ENCODE results near the gene ALOX15. TPM values are rescaled to one million over a fixed set of nuclear protein-coding genes. Genes with fewer than 3 reads are reported as not detected.
"Not testable (repeated sequence)": the region's sequence is repeated elsewhere in the genome, so short reads cannot be mapped to it uniquely, and the experiment has no call there.

The ALOX15 gene
- total RNA-seq, 3 donors from 2014 or later: 0.10 to 1.7 (median 0.23) TPM

- ATAC-seq: no peak
- TF ChIP-seq CTCF (IDR thresholded peaks at IDR 0.05): no peak
- Histone ChIP-seq H3K9me3 (no peaks in the 10 kb centered on the region), H3K36me3 (ENCODE audit: low read depth) (no peaks in the 10 kb centered on the region), H3K4me1 (ENCODE audit: low read depth) (no peaks in the 10 kb centered on the region), H3K4me3 (no peak overlapping the region)
- DNase-seq: no peak
- intact Hi-C loops (cut with DNase I, micrococcal nuclease): loop anchor here (5.0 kb wide), 2 partner anchors 59 to 204 kb away; no protein-coding TSS in a partner anchor
These were observed 14.7 kb downstream of the ALOX15 start for GRCh38 chr17:4626734-4627256.

GRCh38 chr17:4625181-4625617 lies 16.3 kb downstream of the ALOX15 start:
- Histone ChIP-seq H3K4me3 (no peak overlapping the region), H3K9me3 (no peaks in the 10 kb centered on the region), H3K36me3 (ENCODE audit: low read depth) (no peaks in the 10 kb centered on the region), H3K4me1 (ENCODE audit: low read depth) (no peaks in the 10 kb centered on the region)
- TF ChIP-seq CTCF (IDR thresholded peaks at IDR 0.05): no peak
- no peak for DNase-seq
- intact Hi-C loops (cut with DNase I, micrococcal nuclease): loop anchor here (5.0 kb wide), 2 partner anchors 58 to 203 kb away; no protein-coding TSS in a partner anchor
- no peak for ATAC-seq

DNA sequence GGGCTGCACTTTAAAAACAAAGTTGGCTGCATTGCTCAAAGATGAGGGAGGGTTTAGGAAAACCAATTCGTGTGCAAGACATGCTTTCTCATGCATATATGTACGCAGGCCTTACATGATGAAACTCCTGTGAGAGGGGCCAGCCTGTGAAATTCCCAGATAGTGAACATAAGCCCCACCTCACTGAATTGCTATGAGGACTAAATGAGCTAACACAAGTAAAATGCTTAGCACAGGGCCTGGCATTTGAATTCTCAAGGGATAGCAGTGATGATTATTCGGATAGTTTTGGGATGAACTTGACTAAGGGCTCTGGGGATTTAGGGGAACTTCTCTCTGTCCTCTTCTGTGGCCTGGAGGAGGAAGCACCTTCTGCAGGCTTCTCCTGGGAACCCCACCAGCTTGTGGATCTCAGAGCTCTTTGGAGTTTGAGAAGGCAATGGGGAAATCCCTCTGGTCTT lies 17.0 kb downstream of the ALOX15 start:
- H3K4me1 ChIP-seq (ENCODE audit: low read depth); H3K4me3 ChIP-seq; H3K9me3 ChIP-seq; H3K36me3 ChIP-seq (ENCODE audit: low read depth); intact Hi-C loops (cut with DNase I, micrococcal nuclease); DNase-seq; ATAC-seq: not testable (repeated sequence)

DNA sequence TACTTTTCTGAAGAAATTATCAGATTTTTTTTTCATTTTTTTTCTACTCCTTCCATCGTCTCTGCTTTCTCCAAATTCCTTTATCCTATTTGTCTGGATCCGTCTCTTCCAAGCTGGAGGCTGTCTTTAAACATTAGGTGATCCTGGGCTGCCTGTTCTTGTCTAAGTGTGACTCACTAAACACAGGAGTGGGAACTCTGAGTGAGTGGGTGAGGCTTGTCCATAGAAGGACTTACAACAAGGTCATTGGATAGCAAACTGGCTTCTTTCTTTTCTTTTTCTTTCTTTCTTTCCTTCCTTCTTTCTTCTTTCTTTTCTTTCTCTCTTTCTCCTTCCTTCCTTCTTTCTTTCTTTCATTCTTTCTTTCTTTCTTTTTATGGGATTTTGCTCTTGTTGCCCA lies 18.2 kb downstream of the ALOX15 start:
- Histone ChIP-seq H3K36me3 (ENCODE audit: low read depth) (no peaks in the 10 kb centered on the region), H3K4me3 (no peak overlapping the region), H3K4me1 (ENCODE audit: low read depth) (no peaks in the 10 kb centered on the region), H3K9me3 (no peaks in the 10 kb centered on the region)
- no peak for ATAC-seq
- intact Hi-C loops (cut with DNase I, micrococcal nuclease): no loop called here
- no peak for DNase-seq
- TF ChIP-seq CTCF (IDR thresholded peaks at IDR 0.05): no peak

- no peaks in the 10 kb centered on the region for H3K36me3 ChIP-seq (ENCODE audit: low read depth)
- H3K4me3 ChIP-seq: no peak overlapping the region
- H3K9me3 ChIP-seq: no peaks in the 10 kb centered on the region
- intact Hi-C loops (cut with DNase I, micrococcal nuclease): no loop called here
- H3K4me1 ChIP-seq (ENCODE audit: low read depth): no peaks in the 10 kb centered on the region
- ATAC-seq: no peak
- TF ChIP-seq CTCF (IDR thresholded peaks at IDR 0.05): no peak
- no peak for DNase-seq
These were observed 19.1 kb downstream of the ALOX15 start for GRCh38 chr17:4622375-4622774.

DNA sequence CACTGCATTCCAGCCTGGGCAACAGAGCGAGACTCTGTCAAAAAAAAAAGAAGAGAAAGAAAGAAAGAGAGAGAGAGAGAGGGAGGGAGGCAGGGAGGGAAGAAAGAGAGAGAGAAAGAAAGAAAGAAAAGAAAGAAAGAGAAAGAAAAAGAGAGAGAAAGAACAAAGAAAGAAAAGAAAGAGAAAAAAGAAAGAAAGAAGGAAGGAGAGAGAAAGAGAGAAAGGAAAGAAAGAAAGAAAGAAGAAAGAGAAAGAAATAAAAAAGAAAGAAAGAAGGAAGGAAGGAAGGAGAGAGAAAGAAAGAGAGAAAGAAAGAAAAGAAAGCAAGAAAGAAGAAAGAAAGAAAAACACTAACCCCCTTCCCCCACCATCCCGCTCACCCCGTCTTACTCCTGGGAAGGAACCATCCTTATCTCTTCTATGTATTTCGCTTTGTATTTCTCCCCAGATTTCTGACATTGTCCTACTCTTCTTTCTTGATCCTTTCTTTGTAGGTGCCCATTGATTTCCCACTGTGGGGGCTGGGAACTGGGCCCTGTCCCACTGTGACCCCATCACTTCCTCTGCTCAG lies 20.9 kb downstream of the ALOX15 start:
- DNase-seq (no peak), ATAC-seq (no peak)
- intact Hi-C loops (cut with DNase I, micrococcal nuclease): no loop called here
- H3K4me3 ChIP-seq: no peak overlapping the region
- TF ChIP-seq CTCF (IDR thresholded peaks at IDR 0.05): no peak
- H3K4me1 ChIP-seq (ENCODE audit: low read depth): no peaks in the 10 kb centered on the region
- no peaks in the 10 kb centered on the region for H3K9me3 ChIP-seq
- H3K36me3 ChIP-seq (ENCODE audit: low read depth): no peaks in the 10 kb centered on the region

All from mucosa of descending colon (tissue), 3 donors.